Measurements from ENCODE around the gene ARSB. TPM values are rescaled to one million over a fixed set of nuclear protein-coding genes. Genes with fewer than 3 reads are reported as not detected.

ARSB gene
- total RNA-seq, 1 donor from 2014 or later = 30.2 TPM

- H3K4me3 Mint-ChIP-seq (ENCODE audit: unreplicated experiment) = no peak overlapping the region
- no peaks in the 10 kb centered on the region for H3K9me3 Mint-ChIP-seq (ENCODE audit: unreplicated experiment)
- Histone ChIP-seq H3K4me3 (ENCODE audit: insufficient read depth, low read depth, low read length) (no peak overlapping the region), H3K4me2 (ENCODE audit: low read length) (no peak overlapping the region), H2AFZ (ENCODE audit: low read depth, low read length) (no peak overlapping the region), H4K20me1 (ENCODE audit: insufficient read depth, low read length) (no peaks in the 10 kb centered on the region), H3K4me1 (ENCODE audit: insufficient read depth, low read length) (peaks cover 4% of the 10 kb centered on the region), H3K27me3 (ENCODE audit: insufficient read depth, low read length) (peaks cover 5% of the 10 kb centered on the region), H3K36me3 (ENCODE audit: insufficient read depth, low read length) (no peaks in the 10 kb centered on the region), H3K27ac (ENCODE audit: low read depth, low read length) (no peak overlapping the region), H3K9ac (ENCODE audit: low read length) (no peak overlapping the region), H3K79me2 (ENCODE audit: insufficient read depth, low read length) (no peaks in the 10 kb centered on the region), H3K9me3 (ENCODE audit: insufficient read depth, low read depth, low read length) (no peaks in the 10 kb centered on the region)
- DNase-seq (ENCODE audit: low read depth) = no peak
- TF ChIP-seq, protein P1, sequence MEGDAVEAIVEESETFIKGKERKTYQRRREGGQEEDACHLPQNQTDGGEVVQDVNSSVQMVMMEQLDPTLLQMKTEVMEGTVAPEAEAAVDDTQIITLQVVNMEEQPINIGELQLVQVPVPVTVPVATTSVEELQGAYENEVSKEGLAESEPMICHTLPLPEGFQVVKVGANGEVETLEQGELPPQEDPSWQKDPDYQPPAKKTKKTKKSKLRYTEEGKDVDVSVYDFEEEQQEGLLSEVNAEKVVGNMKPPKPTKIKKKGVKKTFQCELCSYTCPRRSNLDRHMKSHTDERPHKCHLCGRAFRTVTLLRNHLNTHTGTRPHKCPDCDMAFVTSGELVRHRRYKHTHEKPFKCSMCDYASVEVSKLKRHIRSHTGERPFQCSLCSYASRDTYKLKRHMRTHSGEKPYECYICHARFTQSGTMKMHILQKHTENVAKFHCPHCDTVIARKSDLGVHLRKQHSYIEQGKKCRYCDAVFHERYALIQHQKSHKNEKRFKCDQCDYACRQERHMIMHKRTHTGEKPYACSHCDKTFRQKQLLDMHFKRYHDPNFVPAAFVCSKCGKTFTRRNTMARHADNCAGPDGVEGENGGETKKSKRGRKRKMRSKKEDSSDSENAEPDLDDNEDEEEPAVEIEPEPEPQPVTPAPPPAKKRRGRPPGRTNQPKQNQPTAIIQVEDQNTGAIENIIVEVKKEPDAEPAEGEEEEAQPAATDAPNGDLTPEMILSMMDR (IDR thresholded peaks at IDR 0.05; ENCODE audit: insufficient read depth, low read depth, low read length) = no peak
- H3K36me3 Mint-ChIP-seq (ENCODE audit: low read depth, unreplicated experiment) = no peaks in the 10 kb centered on the region
- H3K27me3 Mint-ChIP-seq (ENCODE audit: low read depth, unreplicated experiment) = peaks cover 4% of the 10 kb centered on the region
- FAIRE-seq = no peak
- H3K27ac Mint-ChIP-seq (ENCODE audit: unreplicated experiment) = no peak overlapping the region
- no peaks in the 10 kb centered on the region for H3K4me1 Mint-ChIP-seq (ENCODE audit: low read depth, unreplicated experiment)
These were observed 253.2 kb downstream of the ARSB start for GRCh38 chr5:78731884-78732283.

DNA sequence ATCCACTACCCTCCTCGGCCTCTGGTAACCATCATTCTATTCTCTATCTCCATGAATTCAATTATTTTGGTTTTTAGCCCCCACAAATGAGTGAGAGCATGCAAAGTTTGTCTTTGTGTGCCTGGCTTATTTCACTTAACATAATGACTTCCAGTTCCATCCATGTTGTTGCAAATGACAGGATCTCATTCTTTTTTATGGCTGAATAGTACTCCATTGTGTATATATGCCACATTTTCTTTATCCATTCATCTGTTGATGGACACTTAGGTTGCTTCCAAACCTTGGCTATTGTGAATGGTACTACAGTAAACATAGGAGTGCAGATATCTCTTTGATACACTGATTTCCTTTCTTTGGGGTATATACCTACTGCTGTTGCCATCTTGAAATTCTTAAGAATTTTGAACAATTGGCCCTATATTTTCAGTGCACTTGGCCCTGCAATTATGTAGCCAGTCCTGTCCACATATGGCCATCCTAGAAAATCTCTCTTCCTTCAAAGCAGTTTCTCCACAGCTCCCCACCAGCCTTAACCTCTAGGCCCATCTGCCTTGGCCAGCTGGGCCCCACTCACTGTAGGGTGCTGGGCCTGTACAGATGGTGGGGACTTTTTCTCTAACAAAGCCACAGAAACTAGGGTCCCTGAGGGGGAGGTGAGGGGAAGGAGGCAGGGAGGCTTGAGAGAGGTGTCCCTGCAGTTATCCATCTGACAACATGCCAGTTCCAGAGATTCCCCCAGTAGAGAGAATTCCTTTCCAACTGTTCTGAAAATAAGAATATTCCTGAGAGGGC is 254.6 kb downstream of the ARSB start:
- no peaks in the 10 kb centered on the region for H3K79me2 ChIP-seq (ENCODE audit: insufficient read depth, low read length)
- FAIRE-seq = no peak
- H3K9me3 ChIP-seq (ENCODE audit: insufficient read depth, low read depth, low read length) = no peaks in the 10 kb centered on the region
- H3K27ac ChIP-seq (ENCODE audit: low read depth, low read length) = no peak overlapping the region
- H3K27me3 ChIP-seq (ENCODE audit: insufficient read depth, low read length) = peaks cover 2% of the 10 kb centered on the region
- no peak overlapping the region for H2AFZ ChIP-seq (ENCODE audit: low read depth, low read length)
- no peak for DNase-seq (ENCODE audit: low read depth)
- no peaks in the 10 kb centered on the region for H4K20me1 ChIP-seq (ENCODE audit: insufficient read depth, low read length)
- Mint-ChIP-seq H3K27ac (ENCODE audit: unreplicated experiment) (no peak overlapping the region), H3K36me3 (ENCODE audit: low read depth, unreplicated experiment) (no peaks in the 10 kb centered on the region), H3K4me3 (ENCODE audit: unreplicated experiment) (no peak overlapping the region), H3K9me3 (ENCODE audit: unreplicated experiment) (no peaks in the 10 kb centered on the region), H3K27me3 (ENCODE audit: low read depth, unreplicated experiment) (peaks cover 4% of the 10 kb centered on the region), H3K4me1 (ENCODE audit: low read depth, unreplicated experiment) (no peaks in the 10 kb centered on the region)
- H3K4me2 ChIP-seq (ENCODE audit: low read length) = no peak overlapping the region
- peaks cover 4% of the 10 kb centered on the region for H3K4me1 ChIP-seq (ENCODE audit: insufficient read depth, low read length)
- no peaks in the 10 kb centered on the region for H3K36me3 ChIP-seq (ENCODE audit: insufficient read depth, low read length)
- no peak overlapping the region for H3K4me3 ChIP-seq (ENCODE audit: insufficient read depth, low read depth, low read length)
- H3K9ac ChIP-seq (ENCODE audit: low read length) = no peak overlapping the region
- TF ChIP-seq, protein P1 (IDR thresholded peaks at IDR 0.05; ENCODE audit: insufficient read depth, low read depth, low read length) = no peak
- TF ChIP-seq EZH2 (IDR thresholded peaks at IDR 0.05; ENCODE audit: insufficient read depth, low read length) = no peak

All from astrocyte (in vitro differentiated cells and primary cell).